Sigmoid colon (tissue), 4 donors: ENCODE results near the gene RIMKLA.

ENCODE experiments used
- CTCF ChIP-seq, 4 experiments: fragments of 450-650 bp in 3 of 4; fragments of 200-600 bp in 1 of 4; IDR thresholded peaks; one replicate each; pipeline ENCODE4 v1.5.1; 2016 to 2019; ENCODE audit warnings: antibody characterized with exemption in 4 of 4, mild to moderate bottlenecking in 3 of 4, moderate library complexity in 2 of 4
- POLR2A ChIP-seq, 2 donors: fragments of 450-650 bp; IDR thresholded peaks; one replicate each; pipeline ENCODE4 v1.6.1; 2016; ENCODE audit warnings: antibody characterized with exemption in 2 of 2, mild to moderate bottlenecking in 2 of 2, moderate library complexity in 2 of 2
- POLR2AphosphoS5 ChIP-seq, 4 donors: sonication (generic); formaldehyde crosslinking; IDR thresholded peaks; one replicate each; pipeline ENCODE4 v1.6.1; 2017; ENCODE audit warnings: antibody characterized with exemption in 4 of 4

- no peak for TF ChIP-seq CTCF (IDR thresholded peaks at IDR 0.05)
- no peak for TF ChIP-seq POLR2AphosphoS5 (IDR thresholded peaks at IDR 0.05)
- no peak for TF ChIP-seq POLR2A (IDR thresholded peaks at IDR 0.05)
Observed at GRCh38 chr1:42386051-42386450, 5.5 kb downstream of the RIMKLA start.
